Uterus (tissue), 4 donors: ENCODE data around the gene OPCML. TPM values are rescaled to one million over a fixed set of nuclear protein-coding genes. Genes with fewer than 3 reads are reported as not detected.

Source experiments
- DNase-seq, 2 donors: peaks; one replicate each; pipeline ENCODE4 v3.0.0-alpha.2; 2019 to 2020
- H3K27ac ChIP-seq, 2 donors: fragments of 200-600 bp; sonication (generic); 1 replicate in 1 of 2; 2 replicates in 1 of 2; pipeline ENCODE4 v1.5.1; 2016 to 2018
- H3K27me3 ChIP-seq, 2 donors: fragments of 200-600 bp; sonication (generic); one replicate each; pipeline ENCODE4 v1.5.1; 2018 to 2019; ENCODE audit warnings: control low read depth in 1 of 2
- H3K36me3 ChIP-seq, 2 donors: fragments of 200-600 bp; sonication (generic); one replicate each; pipeline ENCODE4 v1.5.1; 2019; ENCODE audit warnings: control low read depth in 1 of 2
- H3K4me1 ChIP-seq, 2 donors: fragments of 200-600 bp; sonication (generic); one replicate each; pipeline ENCODE4 v1.5.1; 2018 to 2019; ENCODE audit warnings: control low read depth in 1 of 2
- H3K4me3 ChIP-seq, 2 donors: fragments of 200-600 bp; sonication (generic); 1 replicate in 1 of 2; 2 replicates in 1 of 2; pipeline ENCODE4 v1.5.1; 2018 to 2019; ENCODE audit warnings: mild to moderate bottlenecking in 1 of 2
- H3K9me3 ChIP-seq, 2 donors: fragments of 200-600 bp; sonication (generic); one replicate each; pipeline ENCODE4 v1.5.1; 2019; ENCODE audit warnings: control low read depth in 1 of 2
- CTCF ChIP-seq, 4 experiments: fragments of 200-600 bp in 2 of 4; fragments of 450-650 bp in 2 of 4; sonication (generic) in 2 of 4; IDR thresholded peaks; one replicate each; pipeline ENCODE4 v1.5.1; 2016 to 2019; ENCODE audit warnings: antibody characterized with exemption in 4 of 4, mild to moderate bottlenecking in 2 of 4, moderate library complexity in 1 of 4
- POLR2A ChIP-seq, 2 donors: fragments of 450-650 bp; IDR thresholded peaks; one replicate each; pipeline ENCODE4 v1.6.1; 2016; ENCODE audit warnings: antibody characterized with exemption in 2 of 2, mild to moderate bottlenecking in 1 of 2, moderate library complexity in 1 of 2
- intact Hi-C: fragments of 100-400 bp; cut with DNase I; formaldehyde crosslinking; loops from one replicate; pipeline ENCODE4 v1.15.1; 2023; ENCODE audit warnings: low total_unique reads
- total RNA-seq, 4 donors: library from RNA; depleted of rRNA in 3 of 4; stranded (reverse); fragments of >200 nt in 3 of 4; gene quantifications; one replicate each; pipeline versions ENCODE4 v1.1.0 to v1.2.4, GENCODE V29; 2014 to 2023
- donor health status: DM: yes; HTN: yes; CAD: no.

Gene OPCML
- total RNA-seq, 4 donors from 2014 or later = under 0.01 to 3.9 (median 1.7) TPM

DNA sequence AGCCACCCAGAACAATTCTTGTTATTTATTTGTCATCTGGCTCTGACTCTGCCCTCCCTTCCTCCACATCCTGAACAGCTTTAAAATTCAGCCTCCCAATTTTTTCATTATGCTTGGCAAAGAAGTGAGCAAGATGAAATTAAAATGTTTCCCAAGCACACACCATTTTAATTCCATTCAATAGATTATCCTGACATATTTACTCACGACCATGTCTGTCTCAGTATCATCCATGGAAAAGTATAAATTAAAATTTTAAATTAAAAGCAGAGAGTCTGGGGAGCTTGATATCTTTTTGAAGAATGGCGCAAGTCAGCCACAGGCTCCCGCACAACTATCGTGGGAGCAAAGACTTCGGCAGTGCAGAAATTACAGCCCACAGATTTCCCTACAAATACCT lies 862.4 kb downstream of the OPCML start:
- TF ChIP-seq CTCF (IDR thresholded peaks at IDR 0.05) (no peak), POLR2A (IDR thresholded peaks at IDR 0.05) (no peak)

DNA sequence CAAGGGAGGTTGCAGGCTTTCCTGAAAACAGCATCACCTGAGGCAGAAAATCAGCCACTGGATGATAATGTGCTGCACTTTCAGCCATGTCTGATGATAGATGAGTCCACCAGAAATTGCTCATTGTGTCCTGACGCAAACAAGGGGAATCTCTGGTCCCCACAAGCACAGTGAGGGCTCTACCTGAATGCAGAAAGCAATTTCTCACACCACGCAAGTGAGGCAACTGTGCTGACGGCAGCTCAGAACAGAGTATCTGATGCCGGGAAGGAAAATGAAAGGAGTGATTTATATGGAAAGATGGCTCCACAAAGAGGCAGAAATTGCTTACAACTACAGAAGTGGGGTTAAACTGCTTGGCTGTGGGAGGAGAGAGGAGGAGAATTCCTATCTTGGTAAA lies 867.1 kb downstream of the OPCML start:
- Histone ChIP-seq H3K36me3 (no peaks in the 10 kb centered on the region), H3K9me3 (no peaks in the 10 kb centered on the region), H3K27ac (no peak overlapping the region), H3K4me1 (no peaks in the 10 kb centered on the region), H3K27me3 (no peaks in the 10 kb centered on the region), H3K4me3 (no peak overlapping the region)
- TF ChIP-seq POLR2A (IDR thresholded peaks at IDR 0.05) (no peak), CTCF (IDR thresholded peaks at IDR 0.05) (no peak)
- no peak for DNase-seq
- intact Hi-C loops = no loop called here

More for the DNA sequence above, 862.4 kb downstream of the OPCML start:
- DNase-seq = no peak
- no peaks in the 10 kb centered on the region for H3K27me3 ChIP-seq
- intact Hi-C loops = no loop called here
- H3K9me3 ChIP-seq = no peaks in the 10 kb centered on the region
- no peak overlapping the region for H3K27ac ChIP-seq
- no peaks in the 10 kb centered on the region for H3K4me1 ChIP-seq
- H3K4me3 ChIP-seq = no peak overlapping the region
- no peaks in the 10 kb centered on the region for H3K36me3 ChIP-seq

DNA sequence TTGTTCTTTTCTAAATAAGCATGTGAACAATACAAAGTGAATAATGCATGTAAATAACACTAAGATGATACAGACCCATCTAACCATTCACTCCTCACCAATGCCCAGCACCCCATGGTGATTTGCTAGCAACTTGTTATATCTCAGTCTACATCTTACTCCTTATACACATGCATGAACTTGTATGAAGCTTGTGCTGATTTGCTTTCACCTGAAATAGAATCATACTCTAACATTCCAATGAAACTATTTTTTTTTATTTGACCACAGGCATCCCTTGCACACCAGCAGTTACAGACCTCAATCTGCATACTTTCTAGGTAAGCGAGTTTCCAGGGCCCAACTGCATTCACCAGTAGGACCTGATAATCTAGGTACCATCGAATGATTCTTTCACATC lies 873.6 kb downstream of the OPCML start:
- intact Hi-C loops = no loop called here
- Histone ChIP-seq H3K27me3 (no peaks in the 10 kb centered on the region), H3K9me3 (no peaks in the 10 kb centered on the region), H3K4me3 (no peak overlapping the region), H3K4me1 (no peaks in the 10 kb centered on the region), H3K27ac (no peak overlapping the region), H3K36me3 (no peaks in the 10 kb centered on the region)
- DNase-seq = no peak
- TF ChIP-seq POLR2A (IDR thresholded peaks at IDR 0.05) (no peak), CTCF (IDR thresholded peaks at IDR 0.05) (no peak)

DNA sequence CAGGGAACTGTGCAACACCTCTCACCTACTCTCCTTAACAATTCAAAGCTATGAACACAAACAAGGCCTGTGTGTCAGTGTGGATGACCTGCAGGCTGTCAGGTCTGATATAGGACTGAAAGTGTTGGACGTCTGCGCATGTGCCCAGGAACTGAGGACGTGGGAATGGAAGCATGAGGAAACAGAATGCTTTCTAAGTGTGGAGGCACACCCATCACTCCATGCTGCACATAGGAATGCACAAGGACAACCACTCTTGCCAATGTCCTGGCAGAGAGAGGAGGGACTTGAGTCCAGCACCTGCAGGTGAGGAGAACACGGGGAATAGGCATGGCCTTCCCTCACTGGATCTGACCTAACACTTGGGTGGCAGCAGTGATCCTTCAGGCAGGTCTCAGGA lies 874.3 kb downstream of the OPCML start:
- Histone ChIP-seq H3K4me3 (no peak overlapping the region), H3K9me3 (no peaks in the 10 kb centered on the region)
- intact Hi-C loops = no loop called here

More for the DNA sequence above, 874.3 kb downstream of the OPCML start:
- no peaks in the 10 kb centered on the region for H3K27me3 ChIP-seq
- H3K4me1 ChIP-seq = no peaks in the 10 kb centered on the region
- TF ChIP-seq CTCF (IDR thresholded peaks at IDR 0.05) (no peak), POLR2A (IDR thresholded peaks at IDR 0.05) (no peak)
- no peak for DNase-seq
- H3K36me3 ChIP-seq = no peaks in the 10 kb centered on the region
- H3K27ac ChIP-seq = no peak overlapping the region
